ENCODE measurements around the gene FAIM.
"Not testable (repeated sequence)": the region's sequence is repeated elsewhere in the genome, so short reads cannot be mapped to it uniquely, and the experiment has no call there.

Gene FAIM

GRCh38 chr3:138678086-138678485, 69.5 kb downstream of the FAIM start:
- DNase-seq (ENCODE audit: low spot score) (no peak), FAIRE-seq (no peak)

GRCh38 chr3:138678874-138679392, 70.4 kb downstream of the FAIM start:
- DNase-seq (ENCODE audit: low spot score) (no peak), FAIRE-seq (no peak)

GRCh38 chr3:138680974-138681373, 72.4 kb downstream of the FAIM start:
- not testable (repeated sequence) for FAIRE-seq; DNase-seq (ENCODE audit: low spot score)

GRCh38 chr3:138681463-138682220, 73.1 kb downstream of the FAIM start:
- FAIRE-seq (no peak), DNase-seq (ENCODE audit: low spot score) (no peak)

- FAIRE-seq (no peak), DNase-seq (ENCODE audit: low spot score) (no peak)
Observed at GRCh38 chr3:138682648-138683047, 74.1 kb downstream of the FAIM start.

Data from urothelium cell line (cell line).